Nephron progenitor cell (in vitro differentiated cells): Measurements from ENCODE around the gene C6orf120.

Experiments
- DNase-seq: peaks from one replicate; pipeline ENCODE4 v3.0.0; 2021
- H3K27ac Mint-ChIP-seq: 2 replicates; pipeline ENCODE4 v1.8.0; 2021; ENCODE audit warnings: mild to moderate bottlenecking, moderate library complexity, mixed read lengths
- H3K27me3 Mint-ChIP-seq: 2 replicates; pipeline ENCODE4 v1.8.0; 2021; ENCODE audit warnings: mild to moderate bottlenecking, low read depth, mixed read lengths; ENCODE audit not compliant: poor library complexity
- H3K36me3 Mint-ChIP-seq: 2 replicates; pipeline ENCODE4 v1.8.0; 2021; ENCODE audit warnings: low read depth, mixed read lengths
- H3K4me1 Mint-ChIP-seq: 2 replicates; pipeline ENCODE4 v1.8.0; 2021; ENCODE audit warnings: mixed read lengths
- H3K4me3 Mint-ChIP-seq: 2 replicates; pipeline ENCODE4 v1.8.0; 2021; ENCODE audit warnings: mild to moderate bottlenecking, moderate library complexity, mixed read lengths
- H3K9me3 Mint-ChIP-seq: 2 replicates; pipeline ENCODE4 v1.8.0; 2021; ENCODE audit warnings: mild to moderate bottlenecking, moderate library complexity, mixed read lengths
- CTCF ChIP-seq: fragments of 200-600 bp; sonication (generic); IDR thresholded peaks from 2 replicates; pipeline ENCODE4 v1.5.0; 2021; ENCODE audit warnings: antibody characterized with exemption

The C6orf120 gene

GRCh38 chr6:169665289-169665688, 36.6 kb upstream of the C6orf120 start:
- Mint-ChIP-seq H3K9me3 (no peaks in the 10 kb centered on the region), H3K4me1 (no peaks in the 10 kb centered on the region), H3K27ac (no peak overlapping the region), H3K4me3 (no peak overlapping the region), H3K36me3 (peaks cover 53% of the 10 kb centered on the region), H3K27me3 (peaks cover 6% of the 10 kb centered on the region)
- DNase-seq = no peak
- no peak for TF ChIP-seq CTCF

- no peak for DNase-seq
- Mint-ChIP-seq H3K36me3 (peaks cover 55% of the 10 kb centered on the region), H3K27me3 (peaks cover 6% of the 10 kb centered on the region), H3K4me3 (no peak overlapping the region), H3K9me3 (no peaks in the 10 kb centered on the region), H3K4me1 (no peaks in the 10 kb centered on the region), H3K27ac (no peak overlapping the region)
- no peak for TF ChIP-seq CTCF
Observed at GRCh38 chr6:169666441-169666840, 35.5 kb upstream of the C6orf120 start.

GRCh38 chr6:169667716-169668115, 34.2 kb upstream of the C6orf120 start:
- no peaks in the 10 kb centered on the region for H3K9me3 Mint-ChIP-seq
- no peak overlapping the region for H3K27ac Mint-ChIP-seq
- H3K4me3 Mint-ChIP-seq = no peak overlapping the region
- no peak for TF ChIP-seq CTCF
- H3K27me3 Mint-ChIP-seq = peaks cover 5% of the 10 kb centered on the region
- H3K36me3 Mint-ChIP-seq = peaks cover 54% of the 10 kb centered on the region
- H3K4me1 Mint-ChIP-seq = no peaks in the 10 kb centered on the region
- no peak for DNase-seq

GRCh38 chr6:169668203-169668847, 33.6 kb upstream of the C6orf120 start:
- H3K4me3 Mint-ChIP-seq = no peak overlapping the region
- H3K4me1 Mint-ChIP-seq = no peaks in the 10 kb centered on the region
- no peaks in the 10 kb centered on the region for H3K9me3 Mint-ChIP-seq
- DNase-seq = no peak
- TF ChIP-seq CTCF = no peak
- H3K27me3 Mint-ChIP-seq = peaks cover 3% of the 10 kb centered on the region
- peaks cover 54% of the 10 kb centered on the region for H3K36me3 Mint-ChIP-seq
- peak overlapping the region; percentile 72 for H3K27ac Mint-ChIP-seq

GRCh38 chr6:169669147-169669546, 32.8 kb upstream of the C6orf120 start:
- no peak overlapping the region for H3K27ac Mint-ChIP-seq
- no peaks in the 10 kb centered on the region for H3K4me1 Mint-ChIP-seq
- H3K4me3 Mint-ChIP-seq = no peak overlapping the region
- no peak for TF ChIP-seq CTCF
- H3K36me3 Mint-ChIP-seq = peaks cover 54% of the 10 kb centered on the region
- no peaks in the 10 kb centered on the region for H3K27me3 Mint-ChIP-seq
- no peak for DNase-seq
- H3K9me3 Mint-ChIP-seq = no peaks in the 10 kb centered on the region

- TF ChIP-seq CTCF = no peak
- peaks cover 56% of the 10 kb centered on the region for H3K36me3 Mint-ChIP-seq
- no peaks in the 10 kb centered on the region for H3K9me3 Mint-ChIP-seq
- H3K27ac Mint-ChIP-seq = no peak overlapping the region
- H3K4me1 Mint-ChIP-seq = no peaks in the 10 kb centered on the region
- no peak for DNase-seq
- H3K4me3 Mint-ChIP-seq = no peak overlapping the region
- H3K27me3 Mint-ChIP-seq = no peaks in the 10 kb centered on the region
Observed at GRCh38 chr6:169669889-169670288, 32.0 kb upstream of the C6orf120 start.
